Subcutaneous adipose tissue (tissue), 4 donors: ENCODE results near the gene C14orf93. TPM values are rescaled to one million over a fixed set of nuclear protein-coding genes. Genes with fewer than 3 reads are reported as not detected.

Experiments used
- CTCF ChIP-seq: fragments of 450-650 bp; IDR thresholded peaks from one replicate; pipeline ENCODE4 v1.5.1; 2016; ENCODE audit warnings: low read depth, mild to moderate bottlenecking, control low read depth, antibody characterized with exemption, moderate library complexity
- total RNA-seq, 4 donors: library from RNA; depleted of rRNA; stranded (reverse); fragments of >200 nt; gene quantifications; one replicate each; pipeline ENCODE4 v1.1.0, GENCODE V29; 2016

The C14orf93 gene
- total RNA-seq, 4 donors from 2014 or later, result 6.8 to 13.9 (median 12.3) TPM

DNA sequence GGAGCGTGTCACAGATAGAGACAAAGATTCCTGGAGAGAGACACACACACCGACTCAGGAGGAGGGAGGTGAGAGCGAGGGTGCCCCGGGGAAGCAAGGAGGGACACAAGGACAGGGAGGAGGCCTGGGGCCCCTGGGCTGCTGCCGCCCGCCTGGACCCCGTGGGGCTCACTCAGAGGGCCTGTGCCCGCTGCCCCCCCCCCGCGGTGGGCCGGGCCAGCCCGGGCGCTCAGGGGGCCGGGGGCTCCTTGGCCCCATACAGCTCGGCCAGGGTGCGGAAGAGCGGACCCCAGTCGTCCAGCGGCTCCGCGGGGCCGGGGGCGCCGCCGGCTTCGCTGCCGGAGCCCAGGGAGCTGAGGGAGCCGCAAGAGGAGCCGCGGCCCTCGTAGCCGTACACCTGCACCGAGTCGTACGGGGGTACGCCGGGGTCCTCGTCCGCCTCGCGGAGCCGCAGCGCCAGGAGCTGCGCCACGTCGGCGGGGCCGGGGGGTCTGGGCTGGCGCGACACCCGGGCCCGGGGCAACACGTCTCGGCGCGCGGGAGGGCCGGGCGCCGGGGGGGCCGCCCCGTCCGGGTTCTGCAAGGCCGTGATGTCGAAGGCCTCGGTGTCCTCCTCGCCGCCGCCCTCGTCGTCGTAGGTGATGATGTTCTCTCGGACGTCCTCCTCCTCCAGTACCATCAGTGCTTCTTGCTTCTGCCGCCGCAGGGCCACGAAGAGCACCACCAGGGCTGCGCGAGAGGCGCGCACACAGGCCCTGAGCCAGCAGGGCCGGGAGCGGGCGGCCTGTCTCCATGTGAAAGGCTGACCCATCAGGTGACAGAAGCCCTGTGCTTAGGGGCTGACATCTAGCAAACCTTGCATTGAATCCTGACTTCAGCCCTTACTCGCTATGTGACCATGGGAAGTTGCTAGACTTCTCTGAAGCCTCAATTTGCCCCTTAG lies 38.1 kb upstream of the C14orf93 start:
- no peak for TF ChIP-seq CTCF

GRCh38 chr14:23047034-23047634 lies 37.2 kb upstream of the C14orf93 start:
- TF ChIP-seq CTCF, result no peak

DNA sequence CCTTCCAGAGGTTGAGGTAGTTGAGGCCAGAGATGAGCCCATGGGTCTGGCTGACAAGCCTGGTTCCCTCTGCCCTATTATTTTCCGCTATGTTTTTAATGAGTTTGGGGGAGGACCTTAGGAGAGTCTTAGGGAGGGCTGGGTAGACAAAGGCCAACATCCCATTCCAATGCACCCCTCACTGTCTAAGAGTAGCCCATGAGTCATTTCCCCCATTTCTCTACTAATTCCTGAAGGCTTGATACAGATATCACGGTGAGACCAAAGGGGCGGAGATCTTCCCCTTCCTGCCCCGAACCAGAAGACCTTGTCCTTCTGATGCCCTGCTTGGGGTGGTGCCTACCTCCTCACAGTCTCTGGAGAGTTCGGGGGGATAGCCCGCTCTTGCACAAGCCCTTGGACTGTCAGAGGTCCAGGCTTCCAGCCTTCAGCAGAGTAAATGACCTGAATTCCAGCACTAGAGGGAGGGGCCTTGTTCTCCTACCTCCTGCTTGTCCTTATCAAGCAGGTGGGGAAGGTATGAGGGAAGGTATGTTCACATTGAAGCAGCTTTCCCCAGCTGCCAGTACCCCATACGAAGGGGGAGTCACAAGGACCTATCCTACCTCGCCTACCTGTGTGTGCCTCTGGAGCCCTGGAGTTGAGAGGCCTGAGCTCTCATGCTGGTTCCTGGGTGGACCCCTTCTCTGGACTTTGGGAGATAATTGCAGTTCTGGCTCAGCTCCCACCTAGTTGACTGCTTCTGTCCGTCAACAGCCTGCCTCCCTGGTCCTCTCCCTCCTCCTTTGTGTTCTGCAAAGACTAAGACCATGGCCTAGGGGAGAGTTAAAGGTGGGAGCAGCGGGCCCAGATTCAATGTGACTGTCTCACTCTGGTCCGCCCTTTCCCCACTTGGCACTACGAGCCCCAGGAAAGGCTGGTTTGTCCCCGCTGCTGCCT lies 35.7 kb upstream of the C14orf93 start:
- TF ChIP-seq CTCF, result no peak

- no peak for TF ChIP-seq CTCF
Measured at GRCh38 chr14:23044840-23045239, 34.9 kb upstream of the C14orf93 start.

DNA sequence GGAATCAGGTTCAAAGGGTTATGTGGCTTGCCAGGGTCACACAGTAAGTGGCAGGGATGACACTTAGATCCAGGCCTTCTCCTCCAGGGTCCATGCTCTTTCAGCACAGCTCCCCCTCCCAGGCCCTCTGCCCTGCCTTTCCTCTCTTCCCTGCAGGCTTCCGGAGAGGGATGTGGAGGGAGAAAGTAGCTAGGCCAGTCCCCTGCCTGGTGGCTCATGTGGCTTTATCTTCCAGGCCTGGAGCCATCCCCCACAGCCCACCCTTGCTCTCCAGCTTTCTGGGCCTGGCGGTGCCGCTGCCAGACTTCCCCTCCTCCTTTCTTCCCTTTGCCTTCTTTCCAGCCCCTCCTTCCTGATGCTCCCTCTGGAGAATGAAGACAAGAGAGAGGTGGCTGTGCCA lies 33.8 kb upstream of the C14orf93 start:
- TF ChIP-seq CTCF, result no peak

DNA sequence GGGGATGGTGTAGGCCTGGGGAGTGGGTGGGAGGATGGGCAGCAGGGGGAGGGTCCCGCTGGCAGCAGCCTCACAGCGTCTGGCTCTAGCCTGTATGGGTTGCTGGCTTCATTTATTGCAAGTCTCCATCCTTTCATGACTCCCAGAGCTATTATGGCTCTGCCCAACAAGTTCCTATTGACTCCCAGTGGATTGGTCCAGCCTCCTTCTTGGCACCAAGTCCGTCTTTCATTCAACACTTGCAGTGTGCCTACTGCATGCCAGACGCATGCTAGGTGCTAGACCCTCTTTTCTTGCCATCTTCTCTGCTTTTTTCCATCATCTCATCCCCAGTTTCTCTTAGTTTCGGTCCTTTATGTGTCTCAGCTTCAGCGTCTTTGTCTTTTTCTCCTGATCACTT lies 33.2 kb upstream of the C14orf93 start:
- no peak for TF ChIP-seq CTCF
